NCI-H526 treated with DMSO at 0.1 percent for 48 hours (cell line): ENCODE measurements around the gene PDZRN3.

Source experiments
- DNase-seq: peaks from one replicate; lab custom pipeline; 2025; lab: John Stamatoyannopoulos, UW

Gene PDZRN3

DNA sequence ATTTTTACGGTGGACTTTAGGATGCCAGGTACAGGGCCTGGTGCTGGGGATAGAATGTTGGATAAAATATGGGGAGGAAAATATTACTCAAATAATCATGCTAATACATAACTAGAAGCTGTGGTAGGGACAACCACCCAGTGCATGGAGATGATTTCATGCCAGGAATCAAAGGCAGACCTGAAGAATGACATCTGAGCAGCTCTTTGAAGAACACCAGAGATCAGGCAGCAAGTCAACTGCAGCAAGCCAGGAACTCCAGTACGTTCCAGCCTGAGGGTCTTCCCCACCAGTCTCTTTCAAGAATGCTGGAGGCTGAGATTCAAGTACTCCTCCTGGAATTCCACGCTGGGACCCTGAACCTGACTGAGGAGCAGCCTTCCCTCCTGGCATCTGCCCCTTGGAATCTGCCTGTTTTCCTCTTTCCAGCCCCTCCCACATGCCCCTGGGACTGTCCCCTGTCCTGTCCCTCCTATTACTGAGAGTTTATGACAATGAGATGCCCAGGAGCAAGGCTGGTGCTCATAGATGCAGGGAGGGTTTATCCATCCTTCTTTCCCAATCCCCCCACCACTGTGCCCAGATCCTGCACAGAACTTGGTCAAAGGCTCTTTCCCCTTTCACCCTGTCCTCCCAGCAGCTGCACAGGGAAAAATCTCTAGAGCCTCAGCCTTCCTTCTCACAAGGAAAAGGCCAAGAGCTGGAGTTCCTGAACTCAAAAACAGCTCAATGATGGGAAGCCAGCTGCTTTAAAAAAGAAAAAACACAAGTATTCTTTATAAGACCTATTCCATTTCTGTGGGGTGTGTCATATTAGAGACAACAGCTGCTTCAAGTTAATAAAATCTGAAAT is 68.0 kb downstream of the PDZRN3 start:
- DNase-seq, result no peak

DNA sequence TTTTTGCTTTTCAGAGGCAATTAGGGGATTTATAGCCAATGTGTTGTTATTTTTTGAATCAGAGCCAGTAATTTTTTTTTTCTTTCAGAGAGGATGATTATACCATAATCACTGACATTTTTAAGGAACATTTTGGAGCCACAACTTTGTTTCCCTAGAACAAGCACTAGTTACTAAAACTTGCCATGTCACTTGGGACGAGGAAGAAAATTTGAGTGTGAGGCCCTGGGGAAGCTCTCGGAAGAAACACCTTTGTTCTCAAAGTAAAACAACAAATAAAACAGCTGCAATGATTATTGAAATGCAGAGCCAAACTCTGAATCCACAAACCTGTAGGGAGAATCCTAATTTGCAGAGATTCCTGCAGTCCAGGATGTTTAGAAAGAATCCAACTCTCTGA is 69.7 kb downstream of the PDZRN3 start:
- DNase-seq, result no peak

DNA sequence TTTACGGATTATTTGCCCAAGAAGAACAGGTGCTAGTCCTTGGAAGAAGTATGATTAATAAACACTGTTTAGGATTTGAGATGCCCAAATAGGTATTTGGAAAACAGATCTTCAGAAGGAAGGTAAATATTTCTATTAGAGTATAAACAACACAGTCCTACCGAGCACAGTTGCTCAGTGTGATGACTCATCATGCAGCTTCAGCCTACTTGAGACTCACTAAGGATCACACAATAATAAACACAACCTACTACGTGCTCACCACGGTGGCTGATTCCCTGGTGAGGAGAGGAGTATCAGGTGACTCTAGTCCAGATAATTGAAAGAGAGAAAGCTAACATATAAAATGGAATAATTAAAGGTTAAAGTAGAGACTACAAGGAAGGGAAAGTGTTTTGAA is 72.0 kb downstream of the PDZRN3 start:
- DNase-seq, result no peak

DNA sequence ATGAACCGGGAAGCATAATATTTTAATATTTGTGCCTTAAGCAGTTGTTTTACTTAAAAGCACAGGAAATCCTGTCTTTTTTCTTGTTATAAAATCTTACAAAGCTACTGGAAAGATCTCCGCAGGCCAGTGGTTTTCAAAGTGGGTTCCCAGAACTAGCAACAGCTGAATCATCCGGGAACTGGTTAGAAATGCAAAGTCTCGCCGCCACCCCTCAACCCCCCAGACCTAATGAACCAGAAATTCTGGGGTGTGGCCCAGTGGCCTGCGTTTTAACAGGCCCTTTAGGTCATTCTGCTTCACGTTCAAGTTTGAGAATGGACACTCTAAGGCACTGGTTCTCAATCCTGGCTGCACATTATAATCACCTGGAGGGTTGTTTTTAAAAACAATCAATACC is 74.7 kb downstream of the PDZRN3 start:
- no peak for DNase-seq

DNA sequence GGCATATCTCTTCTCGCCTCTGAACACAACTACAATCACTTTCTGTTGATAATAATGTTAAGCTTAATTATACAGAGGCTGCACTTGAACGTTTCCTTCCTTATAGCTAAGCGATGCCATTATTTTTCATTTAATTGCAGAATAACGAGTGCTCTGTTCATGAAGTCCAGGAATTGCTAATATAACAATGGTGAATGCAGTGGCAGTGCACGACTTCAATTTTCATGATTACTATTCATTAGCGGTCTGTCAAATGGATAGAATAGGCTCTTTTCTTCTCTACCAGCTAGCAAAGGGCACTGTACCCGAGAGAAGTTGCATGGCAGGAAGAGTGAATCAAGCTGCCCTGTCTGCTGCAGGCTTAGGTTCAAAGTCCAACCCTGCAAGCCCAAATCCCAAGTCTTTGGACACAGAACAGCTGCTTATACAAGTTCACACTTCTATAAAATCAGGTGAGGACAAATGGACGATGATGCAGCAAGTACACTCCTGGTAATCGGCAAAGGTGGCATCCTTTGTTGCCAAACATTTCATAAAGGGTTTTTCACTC is 75.6 kb downstream of the PDZRN3 start:
- peak; percentile 14 for DNase-seq

DNA sequence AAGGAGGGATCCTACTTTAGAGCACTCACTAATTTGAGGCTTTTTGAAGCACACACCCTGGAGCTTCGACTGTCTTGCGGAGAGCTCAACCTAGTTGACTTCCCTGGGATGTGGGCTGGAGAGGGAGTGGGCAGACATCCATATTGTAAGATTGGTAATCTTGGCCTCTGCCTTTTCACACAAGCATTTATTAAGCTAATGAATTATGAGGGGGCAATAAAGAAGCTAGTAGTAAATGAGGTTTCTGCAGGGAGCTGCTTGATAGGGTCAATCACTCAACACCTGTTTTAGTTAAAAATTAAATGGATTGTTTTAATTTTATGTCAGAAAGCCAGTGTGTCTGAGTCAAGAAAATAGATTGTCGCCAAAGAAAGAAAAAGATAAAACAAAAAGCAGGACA is 76.3 kb downstream of the PDZRN3 start:
- no peak for DNase-seq

DNA sequence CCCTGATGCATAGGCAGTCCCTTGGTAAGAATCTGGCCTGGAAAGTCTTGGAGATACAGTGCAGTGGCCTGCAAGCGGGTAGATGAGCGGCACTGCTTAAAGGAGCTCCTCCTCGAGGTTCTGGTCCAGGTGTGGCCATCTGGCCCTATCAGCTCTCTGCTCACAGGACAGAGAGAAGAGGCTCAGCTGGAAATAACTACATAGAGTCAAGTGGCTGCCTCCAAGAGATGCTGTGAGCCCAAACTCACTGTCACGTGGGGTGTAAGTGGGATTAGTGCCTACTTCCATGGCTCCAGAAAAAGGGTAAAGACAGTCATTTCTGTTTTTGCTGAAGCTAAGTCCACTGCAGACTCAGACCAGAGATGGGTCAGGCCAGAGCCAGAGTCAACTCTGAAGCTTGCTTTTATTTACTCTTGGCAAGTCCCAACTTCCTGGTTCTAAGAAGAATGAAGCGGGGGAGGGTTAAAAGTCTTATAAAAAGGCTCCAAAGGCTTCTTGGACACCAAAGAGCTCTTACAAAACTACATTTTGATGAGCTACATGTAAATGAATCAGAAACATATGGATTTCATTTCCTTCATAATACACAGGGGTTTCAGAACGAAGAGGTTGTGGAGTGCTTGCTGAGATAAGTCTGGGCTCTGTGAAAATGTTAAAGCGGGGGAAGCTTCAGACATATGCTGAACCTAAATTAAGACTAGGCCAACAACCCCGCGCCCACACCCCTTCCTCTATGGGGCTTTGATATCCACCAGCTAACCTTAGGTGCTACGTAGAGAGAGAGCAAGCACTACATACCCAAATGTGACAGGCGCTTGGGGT is 77.1 kb downstream of the PDZRN3 start:
- no peak for DNase-seq

DNA sequence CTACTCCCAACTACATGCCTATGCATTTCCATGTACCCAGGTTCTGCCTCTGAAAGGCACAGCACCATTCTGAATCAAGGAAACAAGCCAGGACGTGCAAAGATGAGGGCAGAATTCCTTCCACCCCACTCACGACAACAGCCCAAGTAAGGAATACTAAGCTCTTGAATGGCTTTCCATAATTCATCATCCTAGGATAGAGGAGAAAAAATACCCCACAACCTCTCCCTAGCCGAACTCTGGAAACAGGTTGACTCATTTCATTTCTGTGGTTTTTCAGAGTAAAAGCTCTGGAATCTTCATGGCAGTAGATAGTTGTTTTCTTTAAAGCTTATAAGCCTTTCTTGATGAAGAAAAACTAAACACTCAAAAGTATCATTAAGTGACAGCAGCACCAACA is 77.8 kb downstream of the PDZRN3 start:
- DNase-seq, result no peak

DNA sequence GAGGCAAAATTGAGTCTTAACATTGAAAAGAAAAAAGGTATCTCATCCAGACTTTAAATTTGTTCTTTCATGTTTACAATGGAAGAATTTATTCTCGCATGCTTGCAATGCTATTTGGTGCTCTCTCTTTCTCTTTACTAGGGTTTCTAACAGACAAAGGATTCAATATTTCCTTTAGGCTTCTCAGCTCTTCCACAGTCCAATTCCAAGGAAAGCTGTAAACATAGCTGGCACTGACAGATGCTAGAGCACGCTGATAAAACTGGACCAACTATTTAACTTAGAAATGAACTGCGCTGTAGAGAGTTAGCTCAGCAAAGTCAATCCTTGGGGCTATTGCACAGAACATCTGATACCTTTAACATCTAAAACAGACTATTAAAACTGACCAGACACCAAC is 81.3 kb downstream of the PDZRN3 start:
- DNase-seq, result no peak

DNA sequence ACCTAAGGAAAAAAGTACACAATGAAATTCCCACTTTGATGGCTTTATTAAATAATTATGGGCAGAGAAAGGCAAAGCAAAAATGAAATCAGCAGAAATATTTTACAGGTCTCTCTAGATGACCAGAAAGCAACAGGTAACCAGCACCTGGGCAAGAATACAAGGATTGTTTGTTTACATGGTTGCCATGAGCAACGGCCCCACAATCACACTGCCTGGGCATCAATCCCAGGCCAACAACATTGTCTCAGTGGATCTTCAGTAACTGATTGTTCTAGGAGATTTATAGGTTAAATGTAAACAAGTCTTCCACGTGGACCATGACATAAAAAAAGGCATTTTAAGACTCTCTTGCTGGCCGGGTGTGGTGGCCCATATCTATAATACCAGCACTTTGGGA is 82.6 kb downstream of the PDZRN3 start:
- no peak for DNase-seq

DNA sequence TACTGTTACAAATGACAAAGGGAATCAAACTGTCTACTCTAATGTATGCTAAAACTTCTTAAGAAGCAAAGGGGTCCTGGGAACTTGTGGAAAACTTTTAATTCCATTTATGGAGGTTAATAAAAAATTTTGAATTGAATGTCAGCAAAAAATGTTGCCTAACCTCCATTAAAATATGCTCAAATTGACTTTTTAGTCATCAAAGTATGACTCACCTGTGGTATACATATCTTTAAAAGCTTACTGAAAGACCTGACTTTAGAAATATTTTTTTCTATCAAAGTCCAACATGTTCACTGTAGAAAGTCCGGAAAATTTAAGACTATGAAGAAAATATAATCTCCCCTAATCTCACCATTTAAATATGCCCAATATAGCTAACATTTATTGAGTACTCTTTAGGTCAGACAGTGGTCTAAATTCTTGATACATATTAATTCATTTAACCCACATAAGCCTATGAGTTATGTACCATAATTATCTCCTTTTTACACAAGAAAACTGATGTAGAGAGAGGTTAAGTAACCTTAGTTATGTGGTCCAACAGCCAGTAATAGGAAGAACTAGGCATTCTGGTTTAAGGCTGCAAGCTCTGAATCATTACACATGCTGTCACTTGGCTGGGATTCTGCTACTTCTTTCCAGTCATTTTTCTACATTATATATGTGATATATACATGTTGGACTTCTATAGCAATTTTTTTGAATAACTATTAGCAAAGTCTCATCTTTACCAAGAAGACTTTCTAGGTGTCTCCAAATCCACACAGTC is 83.6 kb downstream of the PDZRN3 start:
- DNase-seq, result no peak

DNA sequence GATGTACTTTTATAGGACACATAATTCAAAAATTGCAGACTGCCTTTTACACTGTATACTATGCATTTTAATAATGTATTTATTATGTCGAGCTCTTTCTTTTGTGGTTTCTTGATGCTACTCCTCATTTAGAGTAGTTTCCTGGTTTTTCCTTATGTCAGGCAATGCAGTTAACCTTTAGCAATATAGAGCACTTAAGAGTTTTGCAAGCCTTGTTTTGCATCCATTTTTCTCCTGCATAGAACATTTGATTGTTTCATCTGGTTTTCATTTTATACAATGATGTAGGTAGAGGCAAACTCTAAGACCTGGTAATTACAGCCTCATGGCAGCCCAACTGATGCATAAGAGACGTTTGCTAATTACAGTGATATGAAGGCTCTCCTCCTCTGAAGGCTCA is 86.3 kb downstream of the PDZRN3 start:
- DNase-seq, result no peak

DNA sequence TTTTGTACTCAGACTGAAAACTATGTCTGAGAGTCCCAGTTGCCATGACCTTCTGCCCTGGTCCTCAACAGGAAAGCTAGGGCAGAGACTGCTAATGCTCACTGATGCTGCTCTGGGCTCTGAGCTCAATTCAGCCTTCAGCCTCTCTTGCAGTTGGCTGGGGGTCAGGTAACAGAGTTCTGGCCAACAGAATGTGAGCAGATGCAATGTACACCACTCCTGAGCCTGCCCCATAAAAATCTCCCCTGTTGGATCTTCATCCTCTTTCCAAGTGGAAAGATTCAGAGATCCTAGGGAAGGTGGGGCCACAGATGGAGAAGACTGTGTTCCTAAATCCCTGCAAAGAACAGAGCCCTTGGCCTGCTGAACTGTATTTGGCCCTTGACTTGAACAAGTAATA is 87.8 kb downstream of the PDZRN3 start:
- no peak for DNase-seq

DNA sequence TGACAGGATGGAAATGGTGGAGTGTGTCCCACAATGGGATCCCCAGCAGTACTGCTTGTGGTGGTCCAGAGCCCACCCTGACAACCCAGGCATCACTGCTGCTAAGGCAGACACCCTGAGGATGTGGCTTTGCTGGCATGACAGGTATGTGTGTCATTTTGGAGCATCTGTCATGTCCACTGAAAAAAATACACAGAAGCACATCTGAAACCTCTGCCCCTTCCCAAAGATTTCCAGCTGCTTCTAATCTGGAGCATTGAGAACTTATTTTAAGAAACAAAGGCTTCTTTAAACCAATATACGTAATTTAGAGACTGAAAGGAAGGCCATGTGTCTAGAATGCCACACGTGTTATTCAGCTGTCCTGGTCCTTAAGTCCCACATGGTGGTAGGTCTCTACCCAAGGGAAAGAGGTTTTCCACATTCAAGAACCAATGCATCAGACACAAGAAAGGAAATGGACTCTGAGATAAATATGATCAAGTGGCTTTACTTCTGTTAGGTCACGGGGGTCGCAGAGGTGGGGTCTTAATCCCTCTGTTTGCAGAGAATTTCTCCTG is 88.3 kb downstream of the PDZRN3 start:
- no peak for DNase-seq

DNA sequence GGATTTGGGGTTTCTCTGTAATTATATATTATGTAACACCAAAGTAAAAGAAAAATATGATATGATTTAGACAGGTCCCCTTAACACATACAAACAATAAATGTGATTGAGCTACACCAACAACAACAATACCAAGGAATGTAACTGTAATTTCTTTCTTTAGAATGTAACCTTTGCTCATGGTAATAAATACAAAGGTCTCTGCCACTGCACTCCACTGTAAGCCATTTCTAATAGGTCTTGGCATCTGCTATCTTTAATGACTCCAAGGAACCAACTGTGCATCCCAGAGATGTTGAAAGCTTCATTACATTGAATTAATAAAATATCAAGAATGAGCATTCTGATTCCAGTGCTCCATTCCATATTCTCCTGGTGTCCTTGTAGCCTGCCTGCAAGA is 88.8 kb downstream of the PDZRN3 start:
- no peak for DNase-seq

DNA sequence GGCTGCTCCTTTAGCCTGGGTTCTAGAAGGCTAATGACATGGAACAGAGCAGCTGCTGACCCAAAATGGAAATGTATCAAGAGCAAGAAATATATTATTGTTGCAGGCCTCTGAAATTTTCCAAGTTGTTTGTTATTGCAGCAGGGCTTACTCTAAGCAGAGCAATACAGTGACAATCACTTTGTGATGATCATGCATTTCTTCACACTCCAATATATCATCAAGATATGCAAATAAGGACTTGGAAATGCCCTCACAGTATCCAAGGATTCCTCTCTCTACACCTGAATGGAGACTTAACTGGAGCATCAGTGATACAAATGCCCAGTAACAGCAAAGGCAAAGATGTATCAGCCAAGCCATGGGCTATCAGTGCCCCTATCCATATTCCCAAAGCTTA is 89.6 kb downstream of the PDZRN3 start:
- DNase-seq, result no peak

DNA sequence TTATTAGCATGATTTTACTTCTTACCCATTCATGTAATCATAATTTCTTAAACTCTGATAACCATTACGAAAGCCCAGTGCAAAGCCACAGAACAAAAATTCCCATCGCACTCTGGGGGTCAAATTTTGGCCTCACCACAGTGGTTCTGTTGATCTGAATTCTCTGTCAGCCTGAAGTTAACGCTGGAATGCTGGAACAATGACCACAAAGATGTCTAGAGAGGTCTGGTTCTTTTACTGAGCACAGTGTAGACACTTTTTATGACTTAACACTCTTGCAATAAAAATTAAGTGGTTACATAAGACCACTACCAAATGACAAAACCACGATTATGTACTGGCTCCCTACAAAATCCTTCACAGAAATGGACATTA is 94.7 kb downstream of the PDZRN3 start:
- no peak for DNase-seq

DNA sequence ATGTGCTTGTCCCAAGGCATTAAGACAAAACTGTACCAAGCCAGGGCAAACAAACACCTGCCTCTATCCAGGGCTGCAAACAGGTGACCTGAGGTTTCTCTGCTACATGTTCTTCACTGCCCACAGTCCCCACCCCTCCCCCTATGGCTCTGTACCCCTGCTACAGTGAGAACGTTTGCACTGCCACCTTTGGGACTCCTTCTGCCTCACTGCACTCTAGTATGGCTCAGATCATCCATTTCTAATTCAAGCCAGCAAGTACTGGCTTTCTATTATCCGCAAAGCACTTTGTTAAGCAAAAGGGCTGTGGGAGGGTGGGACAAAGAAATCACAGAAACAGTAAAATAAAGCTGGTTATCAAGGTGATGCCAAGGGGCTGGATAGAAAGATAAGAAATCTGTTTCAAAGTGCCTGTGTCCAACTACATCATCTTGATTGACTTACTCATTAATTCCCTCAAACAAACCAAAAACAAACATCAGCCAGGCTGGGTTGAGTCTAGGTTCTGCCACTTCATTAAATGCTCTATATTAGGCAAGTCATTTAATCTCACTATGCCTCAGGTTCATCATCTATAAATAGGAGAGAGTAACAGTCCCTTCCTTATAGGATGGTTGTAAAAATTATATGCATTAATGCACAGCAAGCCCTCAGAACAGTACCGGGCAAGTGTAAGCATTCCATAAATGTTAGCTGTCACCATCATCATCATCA is 95.3 kb downstream of the PDZRN3 start:
- peak; percentile 15 for DNase-seq

DNA sequence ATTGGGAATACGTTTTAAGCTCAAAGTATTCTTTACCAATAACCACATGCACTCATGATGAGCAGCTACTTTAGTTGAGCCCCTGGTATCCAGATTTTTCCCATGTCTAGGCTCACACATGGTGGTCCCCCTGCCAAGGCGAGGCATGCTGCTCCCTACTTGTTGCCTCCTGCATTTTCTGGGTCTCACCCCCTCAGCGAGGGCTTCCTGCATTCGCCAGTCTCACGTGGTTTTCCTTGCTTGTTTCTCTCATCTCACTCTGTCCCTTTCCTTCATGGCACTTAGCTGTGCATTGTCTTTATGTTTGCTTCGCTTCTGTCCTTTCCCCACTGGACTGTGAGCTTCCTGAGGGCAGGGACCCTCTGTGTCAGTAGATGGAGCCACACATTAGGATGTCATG is 99.2 kb downstream of the PDZRN3 start:
- no peak for DNase-seq

DNA sequence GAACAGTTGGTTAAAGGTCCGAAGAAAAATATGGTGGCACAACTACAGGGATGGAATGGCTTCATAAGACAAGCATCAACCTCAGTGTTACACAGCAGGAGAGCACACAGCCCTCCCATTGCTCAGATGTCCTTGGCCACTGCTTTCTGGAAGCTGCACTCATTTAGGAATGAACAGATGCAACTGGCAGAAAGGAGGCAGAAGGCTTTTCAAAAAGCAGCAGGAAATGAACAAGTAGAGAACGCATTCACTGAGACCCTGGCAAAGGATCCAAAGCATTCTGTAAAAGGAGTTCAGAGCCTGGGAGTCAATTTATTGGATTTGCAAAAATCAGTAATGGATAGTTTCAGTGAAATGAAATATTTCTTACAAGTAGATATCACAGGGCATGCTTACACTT is 101.1 kb downstream of the PDZRN3 start:
- DNase-seq, result no peak

DNA sequence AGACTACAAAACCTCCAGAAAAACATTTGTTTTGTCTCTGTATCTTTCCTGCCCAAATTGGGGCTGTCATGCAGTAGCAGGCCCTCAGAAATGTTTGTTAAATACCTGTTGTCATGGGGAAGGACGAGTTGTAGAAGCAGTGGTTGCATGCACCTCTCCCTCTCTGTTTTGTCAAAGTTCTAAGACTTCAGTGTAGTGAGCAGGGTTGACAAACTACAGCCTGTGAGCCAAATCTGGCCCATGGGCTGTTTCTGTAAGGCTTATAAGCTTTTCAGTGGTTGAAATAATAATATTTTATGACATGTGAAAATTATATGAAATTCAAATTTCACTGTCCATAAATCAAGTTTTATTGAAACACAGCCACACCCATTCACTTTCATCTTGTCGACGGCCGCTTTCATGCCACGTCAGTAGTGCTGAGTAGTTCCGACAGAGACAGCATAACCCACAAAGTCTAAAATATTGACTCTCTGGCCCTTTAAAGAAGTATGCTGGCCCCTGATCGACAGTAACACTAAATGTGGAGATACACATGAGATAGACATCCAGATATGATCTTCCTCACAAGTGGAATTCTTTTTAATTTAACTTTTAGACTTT is 102.9 kb downstream of the PDZRN3 start:
- no peak for DNase-seq
